Activated naive CD4-positive, alpha-beta T cell treated with anti-CD3 and anti-CD28 coated beads, Interleukin-2, amount 50 U/mL, for 24 hours (primary cell): ENCODE data around the gene MACROH2A1.
"Not testable (repeated sequence)": the region's sequence is repeated elsewhere in the genome, so short reads cannot be mapped to it uniquely, and the experiment has no call there.

Experiments used
- H3K27ac Mint-ChIP-seq: one replicate; pipeline ENCODE4 v1.8.0; 2021; ENCODE audit warnings: mild to moderate bottlenecking, mixed read lengths
- H3K27me3 Mint-ChIP-seq: one replicate; pipeline ENCODE4 v1.8.0; 2021; ENCODE audit warnings: mixed read lengths
- H3K36me3 Mint-ChIP-seq: one replicate; pipeline ENCODE4 v1.8.0; 2021; ENCODE audit warnings: mixed read lengths
- H3K4me1 Mint-ChIP-seq: one replicate; pipeline ENCODE4 v1.8.0; 2021; ENCODE audit warnings: mixed read lengths
- H3K4me3 Mint-ChIP-seq: one replicate; pipeline ENCODE4 v1.8.0; 2021; ENCODE audit warnings: mild to moderate bottlenecking, mixed read lengths
- H3K9me3 Mint-ChIP-seq: one replicate; pipeline ENCODE4 v1.8.0; 2021; ENCODE audit warnings: mixed read lengths

Gene MACROH2A1

DNA sequence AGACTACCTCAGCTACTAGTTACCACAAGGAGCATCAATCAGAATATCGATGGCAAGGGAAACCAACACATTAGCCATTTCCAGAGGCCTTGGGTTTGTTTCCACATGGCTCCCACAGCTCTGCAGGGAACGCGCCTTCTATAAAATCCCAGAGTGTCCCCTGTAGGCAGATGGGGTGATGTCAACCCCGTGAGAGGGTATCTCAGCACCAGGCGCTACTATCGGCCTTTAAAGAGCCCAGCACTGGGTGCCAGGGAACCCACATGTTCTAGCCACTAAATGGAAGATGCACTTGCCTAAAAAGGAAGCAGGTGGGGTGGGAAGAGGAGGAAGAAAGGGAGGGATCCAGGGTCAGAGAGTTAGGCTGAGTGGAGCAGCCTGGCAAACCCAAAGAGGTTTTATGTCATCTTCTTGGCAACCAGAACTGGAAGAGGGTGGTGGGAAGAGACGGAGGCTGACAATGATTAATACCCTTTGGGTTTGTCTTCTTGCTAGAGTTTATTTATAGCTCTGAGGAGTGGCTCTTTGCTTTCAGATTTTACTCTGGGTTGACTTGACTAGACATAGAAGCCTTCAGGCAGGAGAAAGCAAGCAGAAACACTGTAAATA lies 19.9 kb downstream of the MACROH2A1 start:
- H3K4me3 Mint-ChIP-seq: no peak overlapping the region
- H3K9me3 Mint-ChIP-seq: no peaks in the 10 kb centered on the region
- H3K36me3 Mint-ChIP-seq: peaks cover 28% of the 10 kb centered on the region
- H3K27ac Mint-ChIP-seq: no peak overlapping the region
- H3K4me1 Mint-ChIP-seq: peaks cover 66% of the 10 kb centered on the region
- no peaks in the 10 kb centered on the region for H3K27me3 Mint-ChIP-seq

DNA sequence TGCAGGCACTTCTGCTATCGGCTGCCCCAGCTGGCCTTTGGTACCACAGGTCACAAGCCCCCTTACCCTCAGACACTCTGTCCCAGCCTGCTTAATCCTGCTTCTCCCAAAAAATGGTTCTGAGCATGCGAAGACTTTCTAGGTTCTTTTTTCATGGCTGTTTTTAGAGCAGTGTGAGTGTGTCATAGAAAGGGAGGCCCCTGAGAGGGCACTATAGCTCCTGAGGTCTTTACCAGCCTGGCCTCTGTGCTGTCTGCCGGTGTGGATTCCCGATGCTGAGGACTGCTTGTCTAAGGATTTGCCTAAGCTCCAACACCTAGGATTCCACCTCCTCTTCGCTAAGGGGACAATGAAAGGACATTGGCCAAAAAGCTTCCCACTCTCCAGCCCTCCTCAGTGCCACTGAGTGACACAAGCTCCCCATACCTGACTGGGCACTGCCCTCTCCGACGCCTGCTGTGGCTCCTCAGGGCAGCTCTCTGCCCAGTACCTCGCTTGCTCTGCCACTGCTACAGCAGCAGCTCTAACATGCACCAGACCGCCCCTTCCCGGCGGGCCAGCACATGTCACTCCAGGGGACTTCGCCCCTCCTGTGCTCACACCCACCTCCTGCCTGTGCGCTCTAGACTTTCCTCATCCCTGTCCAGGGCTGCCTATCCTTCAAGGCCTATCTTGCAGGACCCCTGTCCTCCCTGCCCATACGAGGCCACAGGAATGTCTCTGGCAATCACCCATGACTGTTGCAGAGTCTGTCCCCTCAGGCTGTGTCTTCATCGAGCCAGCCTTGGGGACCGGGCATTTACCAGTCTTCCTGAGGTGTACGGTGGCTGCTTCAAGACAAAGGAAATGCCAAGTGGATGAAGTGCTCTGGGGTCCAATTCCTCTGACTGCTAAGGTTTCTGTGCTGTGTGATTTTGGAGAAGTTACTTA lies 21.0 kb downstream of the MACROH2A1 start:
- Mint-ChIP-seq H3K27me3 (no peaks in the 10 kb centered on the region), H3K4me3 (no peak overlapping the region), H3K36me3 (peaks cover 28% of the 10 kb centered on the region), H3K4me1 (peaks cover 77% of the 10 kb centered on the region), H3K27ac (peak overlapping the region; percentile 30), H3K9me3 (no peaks in the 10 kb centered on the region)

DNA sequence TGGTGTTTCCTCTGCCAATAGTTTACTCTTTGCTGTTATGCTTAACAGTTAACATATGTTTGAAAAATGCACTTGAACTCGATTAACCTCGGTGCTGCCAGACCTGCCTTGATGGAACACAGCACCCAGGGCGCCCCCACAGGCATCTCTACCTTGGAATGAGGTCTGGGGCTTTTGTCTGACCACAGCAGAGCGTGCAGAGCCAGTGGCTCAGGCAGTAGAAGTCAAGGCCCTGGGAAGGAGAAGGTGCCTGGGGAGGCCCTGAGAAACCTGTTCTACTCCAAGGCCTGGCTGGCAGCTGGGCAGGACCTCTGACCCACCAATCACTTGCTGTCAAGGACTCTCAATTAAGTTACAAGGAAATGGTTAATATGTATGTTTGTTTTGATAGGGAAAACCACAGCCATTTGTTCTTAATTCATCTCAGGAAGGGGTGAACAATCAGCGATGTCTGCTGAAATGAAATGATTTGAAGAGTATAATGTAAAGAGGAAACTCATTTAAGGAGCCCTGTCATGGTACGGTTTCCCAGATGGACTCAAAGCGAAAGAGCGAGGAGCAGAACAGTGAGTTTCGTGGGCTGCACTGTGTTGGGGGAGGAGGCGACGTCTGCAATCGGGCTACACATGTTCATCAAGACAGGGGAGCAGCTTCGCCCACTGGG lies 21.9 kb downstream of the MACROH2A1 start:
- Mint-ChIP-seq H3K27ac (no peak overlapping the region), H3K9me3 (no peaks in the 10 kb centered on the region), H3K36me3 (peaks cover 19% of the 10 kb centered on the region), H3K4me1 (peaks cover 74% of the 10 kb centered on the region), H3K4me3 (no peak overlapping the region), H3K27me3 (no peaks in the 10 kb centered on the region)

DNA sequence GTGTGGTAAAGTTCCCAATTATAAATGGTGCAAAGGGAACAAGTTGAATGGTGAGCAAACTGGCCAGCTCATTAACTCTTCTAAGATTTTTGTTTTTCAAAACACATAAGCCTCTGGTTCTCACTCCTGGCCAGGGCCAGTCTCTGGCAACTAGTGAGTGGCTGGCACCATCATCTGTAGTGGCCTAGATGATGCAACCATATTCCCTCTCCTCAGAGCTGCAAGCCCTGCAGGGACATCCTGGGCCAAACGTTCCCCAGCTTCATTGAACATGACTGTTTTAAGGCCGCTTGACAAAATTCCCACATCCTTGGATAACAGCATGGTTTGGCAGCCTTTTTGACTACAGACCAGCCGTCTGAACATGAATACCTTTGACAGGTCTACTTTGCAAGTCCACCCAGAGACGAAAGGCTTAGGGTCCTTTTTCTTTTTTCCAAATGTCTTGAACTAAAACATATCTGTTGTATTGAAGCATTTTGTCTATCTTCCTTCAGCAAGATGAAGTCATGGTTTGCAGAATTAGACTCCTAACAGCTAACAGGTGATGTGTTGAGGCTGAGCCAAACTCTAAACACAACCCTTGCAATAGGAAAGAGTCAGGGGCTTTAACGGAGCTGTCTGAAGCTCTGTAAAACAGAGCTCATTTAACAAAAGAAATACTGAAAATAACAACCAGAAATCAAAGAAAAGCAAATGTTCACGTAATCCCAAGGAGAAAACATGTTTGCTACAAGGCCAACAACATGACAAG lies 23.8 kb downstream of the MACROH2A1 start:
- no peak overlapping the region for H3K27ac Mint-ChIP-seq
- H3K27me3 Mint-ChIP-seq: no peaks in the 10 kb centered on the region
- H3K4me1 Mint-ChIP-seq: peaks cover 67% of the 10 kb centered on the region
- H3K36me3 Mint-ChIP-seq: peaks cover 14% of the 10 kb centered on the region
- no peaks in the 10 kb centered on the region for H3K9me3 Mint-ChIP-seq
- no peak overlapping the region for H3K4me3 Mint-ChIP-seq

DNA sequence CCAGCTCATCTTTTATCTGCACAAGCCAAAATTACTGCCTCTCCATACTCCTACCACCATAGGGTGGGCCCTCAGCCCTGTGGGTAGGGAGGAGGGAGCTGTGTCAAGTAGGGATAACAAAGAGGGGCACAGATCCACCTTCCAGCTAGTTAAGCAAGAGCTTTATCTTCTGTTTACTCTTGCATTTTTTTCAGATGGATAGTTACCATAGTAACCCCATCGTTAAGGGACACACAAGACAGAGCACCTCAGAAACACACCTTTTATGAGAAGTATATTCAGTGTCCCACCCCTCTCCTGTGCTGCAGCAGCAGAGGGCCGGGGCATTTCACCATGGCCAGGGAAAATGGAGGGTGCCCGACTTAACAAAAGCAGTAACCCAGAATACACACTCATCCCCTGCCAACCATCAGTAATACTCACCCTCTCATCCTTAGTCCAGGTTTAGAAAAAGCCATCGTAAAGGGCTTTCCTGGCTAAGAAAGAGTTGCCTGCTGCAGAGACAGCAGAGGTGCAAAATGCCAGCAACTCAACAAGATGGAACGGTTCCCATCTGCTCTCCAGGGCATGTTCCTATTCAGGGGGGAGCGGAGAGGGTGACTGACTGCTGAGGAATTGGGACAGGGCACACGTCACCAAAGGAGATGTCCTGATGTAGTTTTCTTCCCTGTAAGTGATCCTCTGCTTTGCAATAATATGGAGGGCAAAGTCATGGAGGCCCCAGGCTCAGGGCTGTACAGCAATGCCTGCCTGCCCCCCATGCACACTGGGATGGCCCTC lies 25.1 kb downstream of the MACROH2A1 start:
- Mint-ChIP-seq H3K27me3 (no peaks in the 10 kb centered on the region), H3K36me3 (peaks cover 10% of the 10 kb centered on the region), H3K4me1 (peaks cover 57% of the 10 kb centered on the region), H3K4me3 (no peak overlapping the region), H3K9me3 (no peaks in the 10 kb centered on the region), H3K27ac (no peak overlapping the region)

DNA sequence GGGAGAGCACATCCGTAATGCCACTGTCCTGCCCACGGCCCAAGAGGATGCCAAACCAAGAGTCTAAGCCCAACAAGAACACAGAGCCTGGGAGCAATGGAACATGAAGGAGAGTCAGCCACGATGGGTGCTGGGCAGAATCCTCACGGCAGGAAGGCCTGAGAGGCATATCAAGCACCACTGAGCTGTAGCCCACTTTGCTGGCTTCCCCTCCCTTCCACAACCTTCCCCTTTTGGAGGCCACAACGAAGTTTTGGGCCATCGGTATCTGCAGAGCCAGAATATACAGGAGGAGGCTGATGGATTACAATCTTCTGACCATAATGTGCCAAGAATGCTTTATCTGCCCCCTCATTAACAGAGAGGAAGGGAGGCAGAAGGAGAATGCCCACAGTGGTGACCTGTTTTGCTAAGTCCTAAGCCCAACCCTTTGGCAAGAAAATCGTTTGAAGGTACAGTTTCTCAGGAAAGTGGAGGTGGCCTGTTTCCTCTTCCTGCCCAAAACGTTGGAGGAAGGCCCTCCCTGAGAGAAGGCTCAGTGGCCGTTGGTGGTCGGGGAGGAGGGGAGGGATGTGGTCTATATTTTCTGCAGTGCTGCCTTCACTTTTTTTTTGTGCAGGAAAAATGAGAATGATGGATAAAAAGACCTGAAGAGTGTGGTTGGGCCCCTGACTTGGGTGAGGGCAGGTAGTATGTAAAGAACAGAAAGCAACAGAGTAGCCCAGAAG lies 26.2 kb downstream of the MACROH2A1 start:
- no peaks in the 10 kb centered on the region for H3K9me3 Mint-ChIP-seq
- H3K4me3 Mint-ChIP-seq: no peak overlapping the region
- H3K36me3 Mint-ChIP-seq: peaks cover 8% of the 10 kb centered on the region
- no peaks in the 10 kb centered on the region for H3K27me3 Mint-ChIP-seq
- no peak overlapping the region for H3K27ac Mint-ChIP-seq
- peaks cover 46% of the 10 kb centered on the region for H3K4me1 Mint-ChIP-seq

DNA sequence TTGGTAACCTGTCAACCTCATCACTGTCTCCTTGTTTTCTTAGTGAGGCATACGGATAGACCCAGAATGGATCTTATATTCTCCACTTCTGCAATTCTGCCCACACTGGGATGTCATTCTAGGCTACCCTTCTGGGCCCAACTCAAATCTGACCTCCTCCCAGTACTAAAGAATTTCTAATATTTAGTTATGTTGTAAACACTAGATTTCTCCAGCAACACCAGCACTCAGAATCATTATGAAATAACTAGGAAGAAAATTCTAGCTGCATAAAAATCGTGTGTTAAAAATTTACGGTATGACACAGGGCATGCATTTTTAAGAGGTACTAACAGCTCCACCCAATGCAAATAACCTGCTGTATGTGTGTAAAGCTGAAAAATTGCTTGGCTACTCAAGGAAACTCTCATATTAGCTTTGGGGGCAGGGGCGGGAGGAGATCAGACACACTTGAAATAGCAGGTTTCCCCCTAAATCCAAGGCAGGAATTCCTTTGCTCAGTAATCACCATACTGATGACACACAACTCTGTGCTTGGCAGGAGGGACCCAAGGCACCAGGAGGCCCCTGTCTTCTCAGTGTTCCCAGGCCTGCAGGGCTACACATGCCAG lies 27.3 kb downstream of the MACROH2A1 start:
- no peaks in the 10 kb centered on the region for H3K27me3 Mint-ChIP-seq
- H3K4me3 Mint-ChIP-seq: no peak overlapping the region
- no peak overlapping the region for H3K27ac Mint-ChIP-seq
- H3K36me3 Mint-ChIP-seq: peaks cover 7% of the 10 kb centered on the region
- H3K4me1 Mint-ChIP-seq: peaks cover 36% of the 10 kb centered on the region
- H3K9me3 Mint-ChIP-seq: no peaks in the 10 kb centered on the region

DNA sequence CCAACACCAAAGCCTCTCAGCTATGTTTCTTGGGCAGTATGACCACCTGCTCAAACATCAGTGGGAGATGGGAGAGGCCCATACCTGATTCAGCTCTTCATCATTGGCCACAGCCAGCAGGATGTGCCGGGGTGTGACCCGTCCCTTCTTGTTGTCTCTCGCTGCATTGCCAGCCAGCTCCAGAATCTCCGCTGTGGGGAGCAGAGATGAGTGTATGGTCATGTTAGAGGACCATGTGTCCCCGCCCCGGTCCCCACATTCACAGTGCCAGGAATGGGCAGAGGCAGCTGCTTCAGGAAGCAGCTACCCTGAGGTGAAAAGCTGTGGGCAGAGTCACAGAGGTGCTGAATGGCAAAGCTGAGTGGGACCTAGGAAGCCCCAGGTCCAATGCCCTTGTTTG lies 29.1 kb downstream of the MACROH2A1 start:
- H3K4me3 Mint-ChIP-seq: no peak overlapping the region
- peaks cover 4% of the 10 kb centered on the region for H3K36me3 Mint-ChIP-seq
- H3K27me3 Mint-ChIP-seq: no peaks in the 10 kb centered on the region
- H3K9me3 Mint-ChIP-seq: no peaks in the 10 kb centered on the region
- H3K27ac Mint-ChIP-seq: no peak overlapping the region
- peaks cover 23% of the 10 kb centered on the region for H3K4me1 Mint-ChIP-seq

DNA sequence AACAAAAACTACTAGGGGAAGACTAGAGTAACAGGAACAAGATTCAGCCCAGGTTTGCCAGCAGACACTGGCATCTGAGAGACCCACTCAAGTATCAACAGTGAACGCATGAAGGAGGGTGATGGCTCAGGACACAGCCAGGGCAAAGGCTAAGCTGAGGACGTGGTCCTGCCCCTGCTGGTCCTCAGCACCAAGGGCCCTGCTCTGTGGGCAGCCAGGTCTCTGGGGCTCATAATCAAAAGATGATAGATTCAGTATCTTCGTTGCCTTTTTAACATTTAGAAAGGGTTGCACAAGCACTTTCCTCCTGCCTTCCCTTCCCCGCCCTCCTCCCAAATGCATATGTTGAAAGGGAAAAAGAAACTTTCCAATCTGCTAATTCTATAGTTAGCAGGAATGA lies 31.5 kb downstream of the MACROH2A1 start:
- H3K4me3 Mint-ChIP-seq: no peak overlapping the region
- peaks cover 2% of the 10 kb centered on the region for H3K4me1 Mint-ChIP-seq
- no peak overlapping the region for H3K27ac Mint-ChIP-seq

DNA sequence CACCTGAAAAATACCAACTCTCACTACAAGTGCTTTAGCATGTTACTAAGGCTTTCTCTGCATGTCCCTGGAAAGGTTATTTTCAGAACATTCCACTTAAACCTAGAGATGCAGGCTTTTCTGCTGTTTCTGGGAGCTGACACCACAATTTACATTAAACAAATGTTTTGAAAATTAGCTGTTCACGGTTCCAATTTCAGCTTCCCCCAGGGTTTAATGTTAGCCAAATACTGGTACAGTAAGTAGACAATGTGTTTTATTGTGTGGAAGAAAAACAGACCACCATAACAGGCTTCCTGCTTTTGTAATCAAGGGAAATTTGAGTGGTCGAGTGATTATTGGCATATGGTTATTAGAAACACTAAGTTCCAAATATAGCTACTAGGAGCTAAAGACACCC lies 32.0 kb downstream of the MACROH2A1 start:
- Mint-ChIP-seq H3K27me3 (no peaks in the 10 kb centered on the region), H3K27ac (no peak overlapping the region), H3K36me3 (peaks cover 6% of the 10 kb centered on the region), H3K4me1 (peaks cover under 1% of the 10 kb centered on the region), H3K4me3 (no peak overlapping the region), H3K9me3 (no peaks in the 10 kb centered on the region)

More for the DNA sequence above, 31.5 kb downstream of the MACROH2A1 start:
- Mint-ChIP-seq H3K27me3 (no peaks in the 10 kb centered on the region), H3K9me3 (no peaks in the 10 kb centered on the region), H3K36me3 (peaks cover 6% of the 10 kb centered on the region)

DNA sequence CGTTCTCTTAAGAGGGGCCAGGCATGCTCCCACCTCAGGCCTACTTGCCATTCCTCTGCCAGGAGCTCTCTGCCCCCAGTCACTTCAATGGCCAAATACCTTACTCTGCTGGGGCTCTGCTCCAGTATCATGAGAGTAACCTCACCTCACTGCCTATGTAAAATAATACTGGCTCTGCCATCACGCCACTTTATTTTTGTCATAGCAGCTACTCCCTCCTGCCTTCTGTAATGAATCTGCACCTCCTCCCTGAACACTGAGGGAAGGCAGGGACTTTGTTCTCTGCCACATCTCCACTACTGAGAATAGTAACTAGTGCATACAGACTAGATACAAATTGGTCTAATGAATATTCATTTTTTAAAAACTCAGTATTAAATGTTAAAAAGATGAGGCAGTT lies 33.8 kb downstream of the MACROH2A1 start:
- Mint-ChIP-seq H3K36me3 (peaks cover 8% of the 10 kb centered on the region), H3K27me3 (no peaks in the 10 kb centered on the region), H3K9me3 (no peaks in the 10 kb centered on the region), H3K4me1 (peaks cover 14% of the 10 kb centered on the region), H3K4me3 (no peak overlapping the region), H3K27ac (no peak overlapping the region)

DNA sequence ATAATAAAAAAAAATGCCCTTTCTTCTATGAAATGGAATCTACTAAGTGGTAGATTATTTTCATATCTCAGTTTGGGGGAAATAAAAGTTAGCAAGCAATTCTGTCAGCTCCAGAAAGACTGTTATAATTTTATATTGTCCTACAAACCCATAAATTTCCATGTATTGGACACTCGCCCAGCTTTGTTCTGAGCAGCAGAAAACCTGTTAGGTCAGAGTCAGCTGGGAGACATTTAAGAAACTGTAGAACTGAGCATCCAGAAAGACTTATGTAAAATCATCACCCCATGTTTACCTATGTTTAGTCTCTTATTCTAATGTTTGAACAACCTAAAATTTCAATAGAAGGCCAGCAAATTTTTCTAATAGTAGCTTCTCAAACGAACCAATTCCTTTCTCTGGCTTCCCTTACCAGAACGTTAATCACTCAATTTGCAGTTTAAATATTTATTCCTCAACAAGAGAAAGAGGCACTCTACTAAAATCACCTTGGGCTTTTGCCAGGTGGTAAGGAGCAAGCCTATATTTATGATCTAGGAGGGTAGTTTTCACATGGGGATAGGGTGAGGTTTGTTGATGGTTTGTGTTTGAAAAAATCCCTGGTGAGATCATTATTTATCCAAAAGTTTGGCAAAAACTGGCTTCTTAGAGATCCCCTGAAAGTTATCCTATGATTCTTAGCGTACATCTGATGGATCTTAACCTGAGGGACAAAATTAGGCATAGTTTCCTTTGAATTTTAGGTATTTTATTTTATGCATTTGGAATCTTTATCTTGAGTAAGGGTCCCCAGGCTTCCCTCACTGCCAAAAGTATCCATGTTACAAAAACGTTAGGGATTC lies 34.4 kb downstream of the MACROH2A1 start:
- Mint-ChIP-seq H3K27me3 (no peaks in the 10 kb centered on the region), H3K9me3 (no peaks in the 10 kb centered on the region), H3K36me3 (peaks cover 6% of the 10 kb centered on the region), H3K4me1 (peaks cover 14% of the 10 kb centered on the region), H3K4me3 (no peak overlapping the region), H3K27ac (no peak overlapping the region)

DNA sequence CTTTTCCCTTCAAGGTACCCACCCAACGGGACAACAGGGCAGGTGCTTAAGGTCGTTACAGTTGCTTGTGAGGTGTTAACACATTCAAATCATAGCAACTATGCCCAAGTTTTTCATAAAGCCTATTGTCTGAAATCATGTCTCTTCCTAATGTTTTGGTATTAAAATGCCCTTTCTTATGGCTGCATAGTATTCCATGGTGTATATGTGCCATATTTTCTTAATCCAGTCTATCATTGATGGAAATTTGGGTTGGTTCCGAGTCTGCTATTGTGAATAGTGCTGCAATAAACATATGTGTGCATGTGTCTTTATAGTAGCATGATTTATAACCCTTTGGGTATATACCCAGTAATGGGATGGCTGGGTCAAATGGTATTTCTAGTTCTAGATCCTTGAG lies 35.7 kb downstream of the MACROH2A1 start:
- not testable (repeated sequence) for H3K36me3 Mint-ChIP-seq, H3K9me3 Mint-ChIP-seq, H3K4me3 Mint-ChIP-seq, H3K27me3 Mint-ChIP-seq
- H3K4me1 Mint-ChIP-seq: peaks cover 14% of the 10 kb centered on the region
- H3K27ac Mint-ChIP-seq: peak overlapping the region; percentile 47
